Activated gamma-delta T cell treated with anti-CD3 and anti-CD28 coated beads, Interleukin-2, amount 50 U/mL, for 16 hours (primary cell): ENCODE measurements around the gene SECISBP2.
A peak's percentile ranks its signal among the peaks of the same experiment; 100 is the strongest.
"Not testable (repeated sequence)": the region's sequence is repeated elsewhere in the genome, so short reads cannot be mapped to it uniquely, and the experiment has no call there.

Experiments
- DNase-seq: peaks from one replicate; pipeline ENCODE4 v3.0.0-alpha.2; 2020; ENCODE audit warnings: low read depth

The SECISBP2 gene

GRCh38 chr9:89310475-89311345 is 7.6 kb upstream of the SECISBP2 start, which contains the start of gene CKS2:
TSS of gene CKS2 (plus strand) at chr9:89311195. CDS start at chr9:89311293, 98 bp downstream.
- peak; percentile 99 for DNase-seq

GRCh38 chr9:89311346-89312221 is 6.7 kb upstream of the SECISBP2 start:
- DNase-seq: no peak

GRCh38 chr9:89312222-89312571 is 6.1 kb upstream of the SECISBP2 start:
- DNase-seq: no peak

GRCh38 chr9:89313842-89314241 is 4.5 kb upstream of the SECISBP2 start:
- no peak for DNase-seq

- no peak for DNase-seq
These were observed 3.3 kb upstream of the SECISBP2 start for GRCh38 chr9:89314955-89315354.

- DNase-seq: no peak
These were observed 2.8 kb upstream of the SECISBP2 start for GRCh38 chr9:89315482-89315881.

- DNase-seq: no peak
These were observed 1.0 kb upstream of the SECISBP2 start for GRCh38 chr9:89317282-89317681.

- DNase-seq: no peak
These were observed 960 bp downstream of the SECISBP2 start for GRCh38 chr9:89319015-89319905.

- no peak for DNase-seq
These were observed 5.1 kb downstream of the SECISBP2 start for GRCh38 chr9:89323390-89323789.

- no peak for DNase-seq
These were observed 7.4 kb downstream of the SECISBP2 start for GRCh38 chr9:89325733-89326132.

- no peak for DNase-seq
These were observed 9.8 kb downstream of the SECISBP2 start for GRCh38 chr9:89328064-89328463.

GRCh38 chr9:89329917-89330316 is 11.6 kb downstream of the SECISBP2 start:
- DNase-seq: no peak

- no peak for DNase-seq
These were observed 12.2 kb downstream of the SECISBP2 start for GRCh38 chr9:89330513-89330912.

GRCh38 chr9:89339807-89340206 is 21.5 kb downstream of the SECISBP2 start:
- DNase-seq: no peak

GRCh38 chr9:89340332-89340731 is 22.0 kb downstream of the SECISBP2 start:
- DNase-seq: no peak

- DNase-seq: no peak
These were observed 23.9 kb downstream of the SECISBP2 start for GRCh38 chr9:89342213-89342612.

- DNase-seq: no peak
These were observed 24.6 kb downstream of the SECISBP2 start for GRCh38 chr9:89342948-89343347.

- DNase-seq: not testable (repeated sequence)
These were observed 25.5 kb downstream of the SECISBP2 start for GRCh38 chr9:89343812-89344211.

- DNase-seq: no peak
These were observed 27.2 kb downstream of the SECISBP2 start for GRCh38 chr9:89345476-89345875.

- no peak for DNase-seq
These were observed 28.4 kb downstream of the SECISBP2 start for GRCh38 chr9:89346696-89347095.

GRCh38 chr9:89347651-89348050 is 29.4 kb downstream of the SECISBP2 start:
- DNase-seq: no peak

GRCh38 chr9:89349607-89350006 is 31.3 kb downstream of the SECISBP2 start:
- no peak for DNase-seq
